Stimulated activated CD4-positive, alpha-beta T cell treated with anti-CD3 and anti-CD28 coated beads, Interleukin-12 subunit alpha, Interleukin-12 subunit beta, amount 100 ng/mL, for 4 hours (primary cell): ENCODE results near the gene SWT1.

ENCODE experiments used
- DNase-seq: peaks from one replicate; pipeline ENCODE4 v3.0.0-alpha.2; 2020

The SWT1 gene, protein sequence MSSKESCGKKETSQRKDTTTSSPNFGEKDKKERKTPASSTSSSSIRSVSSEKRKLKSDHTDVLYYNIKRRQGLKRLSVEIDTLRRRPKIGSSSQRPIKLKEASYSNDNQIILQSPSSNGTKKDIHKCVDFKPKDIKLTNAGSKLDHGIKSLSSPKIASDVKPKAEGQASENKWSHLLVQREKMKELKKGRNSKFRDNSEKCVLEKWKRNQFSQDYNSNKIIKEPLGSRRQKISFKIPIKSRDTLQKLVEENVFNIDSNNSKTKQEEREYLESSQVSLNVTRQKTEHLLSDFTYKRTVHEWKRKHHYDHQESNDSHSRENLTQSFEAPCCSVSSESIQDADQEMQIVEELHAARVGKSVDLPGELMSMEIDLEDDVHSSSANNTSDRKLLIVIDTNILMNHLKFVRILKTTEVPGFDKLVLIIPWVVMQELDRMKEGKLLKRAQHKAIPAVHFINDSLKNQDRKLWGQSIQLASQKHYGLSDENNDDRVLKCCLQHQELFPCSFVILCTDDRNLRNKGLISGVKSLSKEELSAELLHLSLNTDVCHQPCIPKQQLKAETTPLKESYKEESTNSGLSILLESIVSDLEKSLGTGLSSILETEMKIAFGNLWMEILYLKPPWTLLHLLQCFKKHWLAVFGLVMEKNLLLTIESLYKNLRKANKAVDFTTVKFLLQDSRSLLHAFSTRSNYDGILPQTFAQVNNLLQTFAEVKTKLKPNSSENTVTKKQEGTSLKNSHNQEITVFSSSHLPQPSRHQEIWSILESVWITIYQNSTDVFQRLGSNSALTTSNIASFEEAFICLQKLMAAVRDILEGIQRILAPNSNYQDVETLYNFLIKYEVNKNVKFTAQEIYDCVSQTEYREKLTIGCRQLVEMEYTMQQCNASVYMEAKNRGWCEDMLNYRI

DNA sequence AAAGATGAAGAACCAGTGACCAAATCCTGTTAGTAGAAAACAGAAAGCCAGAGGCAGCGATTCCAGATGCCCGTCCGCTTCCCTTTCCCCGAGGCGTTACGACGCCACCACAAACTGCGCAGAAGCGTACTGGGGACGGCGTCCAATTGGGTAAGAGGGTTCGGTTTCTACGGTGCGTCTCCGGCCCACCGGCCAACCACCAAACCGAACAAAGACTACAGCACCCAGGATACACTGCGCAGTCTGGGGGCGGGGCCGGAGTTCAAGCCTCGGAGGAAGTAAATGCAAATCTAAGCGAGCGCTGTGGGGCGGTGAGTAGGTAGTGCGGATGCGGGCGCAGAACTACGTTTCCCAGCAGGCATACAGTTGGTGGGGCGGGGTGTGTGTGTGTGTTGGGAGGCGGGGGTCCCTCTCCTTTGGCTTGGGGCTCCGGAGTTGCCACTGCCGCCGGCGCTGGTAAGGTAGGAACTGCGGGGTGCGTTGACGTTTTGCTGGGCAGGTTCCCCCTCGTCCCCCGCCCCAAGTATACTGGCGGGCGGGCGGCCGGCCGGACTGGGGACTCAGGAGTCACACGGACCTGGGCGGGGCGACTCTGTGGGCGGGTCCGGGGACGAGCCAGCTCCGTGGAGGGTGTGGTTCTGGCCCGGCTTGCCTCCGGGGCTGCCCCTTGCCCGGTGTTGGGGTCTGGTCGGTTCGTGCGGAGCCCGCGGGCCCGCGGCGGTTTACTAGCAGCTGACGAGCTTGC lies at the start of gene SWT1, which contains the start of gene TRMT1L:
SWT1 (plus strand) TSS at position 314 of the 745 bp plus-strand sequence. CDS start 3,675 bp downstream, outside the sequence.
TRMT1L (minus strand) TSS at position 100 of the 745 bp plus-strand sequence. CDS start 241 bp downstream, outside the sequence.
- DNase-seq = peak; percentile 96

DNA sequence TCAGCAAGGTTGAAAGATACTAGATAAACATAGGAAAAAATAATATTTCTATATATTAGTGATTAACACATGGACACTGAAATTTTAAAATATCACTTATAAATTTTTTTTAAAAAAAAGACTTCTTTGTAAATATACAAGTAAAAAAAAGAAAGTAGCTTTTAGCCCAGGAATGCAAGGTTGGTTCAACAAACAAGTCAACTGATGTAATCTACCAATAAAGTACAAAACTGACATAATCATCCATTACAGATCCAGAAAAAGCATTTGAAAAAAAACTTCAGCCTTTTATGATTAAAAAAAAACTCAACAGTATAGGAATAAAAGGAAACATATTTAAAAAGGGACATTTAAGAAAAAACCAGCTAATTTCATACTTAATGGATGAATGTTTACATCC lies 48.6 kb upstream of the SWT1 start:
- DNase-seq = no peak

DNA sequence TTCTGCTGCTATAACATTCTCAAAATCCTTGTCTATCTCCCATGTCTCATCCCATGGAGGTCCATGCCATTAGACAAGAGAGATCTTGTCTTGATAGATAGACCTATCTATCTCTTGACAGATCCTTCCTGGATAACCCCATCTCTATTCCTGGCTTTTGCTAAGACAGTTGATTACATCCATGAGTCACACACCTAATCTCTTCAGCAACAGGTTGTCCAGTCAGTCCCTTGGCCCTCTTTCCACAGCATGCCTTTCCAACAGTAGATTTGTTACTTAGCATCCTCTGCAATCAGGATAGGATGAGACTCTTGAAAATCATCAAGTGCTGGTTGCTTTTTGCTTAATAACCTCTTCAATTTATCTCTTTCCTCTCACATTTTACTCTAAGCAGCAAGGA lies 46.8 kb upstream of the SWT1 start:
- no peak for DNase-seq

DNA sequence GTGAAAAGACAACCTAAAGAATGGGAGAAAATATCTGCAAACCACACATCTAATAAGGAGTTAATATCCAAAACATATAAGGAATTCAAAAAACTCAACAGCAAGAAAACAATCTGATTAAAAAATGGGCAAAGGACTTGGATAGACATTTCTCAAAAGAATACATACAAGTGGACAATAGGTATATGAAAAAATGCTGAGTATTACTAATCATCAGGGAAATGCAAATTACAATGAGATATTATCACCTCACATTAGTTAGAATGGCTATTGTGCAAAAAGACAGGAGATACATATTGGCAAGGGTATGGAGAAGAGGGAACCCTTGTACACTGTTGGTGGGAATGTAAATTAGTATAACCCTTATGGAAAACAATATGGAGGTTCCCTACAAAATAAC lies 45.1 kb upstream of the SWT1 start:
- no peak for DNase-seq

DNA sequence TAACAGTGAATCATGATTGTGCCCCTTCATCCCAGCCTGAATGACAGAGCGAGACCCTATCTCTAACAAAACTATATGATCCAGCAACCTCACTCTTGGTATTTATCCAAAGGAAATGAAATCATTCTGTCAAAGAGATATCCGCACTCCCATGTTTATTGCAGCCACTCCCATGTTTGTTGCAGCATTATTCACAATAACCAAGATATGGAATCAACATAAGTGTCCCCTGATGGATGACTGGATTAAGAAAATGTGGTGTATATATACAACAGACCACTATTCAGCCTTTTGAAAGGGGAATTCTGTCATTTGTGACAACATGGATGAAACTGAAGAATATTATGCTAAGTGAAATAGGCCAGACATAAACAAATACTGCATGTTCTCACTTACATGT lies 44.6 kb upstream of the SWT1 start:
- no peak for DNase-seq

DNA sequence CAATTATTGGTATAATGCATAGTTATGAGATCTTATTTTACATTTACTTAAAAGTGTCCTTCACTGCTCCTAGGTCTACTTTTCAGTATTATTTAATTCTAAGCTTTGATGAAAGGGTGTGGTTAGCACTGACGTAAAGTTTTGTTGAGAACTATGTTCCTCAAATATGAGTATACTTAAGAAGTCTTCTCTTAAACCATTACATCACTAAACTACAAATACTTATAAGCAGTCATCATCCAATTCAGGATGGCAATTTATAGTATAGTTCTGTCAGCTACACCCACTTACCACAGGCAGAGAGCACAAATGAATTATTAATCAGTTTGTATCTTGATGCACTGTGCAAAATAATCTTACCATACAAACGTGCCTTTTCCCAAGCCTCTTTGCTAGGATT lies 27.3 kb upstream of the SWT1 start:
- no peak for DNase-seq

DNA sequence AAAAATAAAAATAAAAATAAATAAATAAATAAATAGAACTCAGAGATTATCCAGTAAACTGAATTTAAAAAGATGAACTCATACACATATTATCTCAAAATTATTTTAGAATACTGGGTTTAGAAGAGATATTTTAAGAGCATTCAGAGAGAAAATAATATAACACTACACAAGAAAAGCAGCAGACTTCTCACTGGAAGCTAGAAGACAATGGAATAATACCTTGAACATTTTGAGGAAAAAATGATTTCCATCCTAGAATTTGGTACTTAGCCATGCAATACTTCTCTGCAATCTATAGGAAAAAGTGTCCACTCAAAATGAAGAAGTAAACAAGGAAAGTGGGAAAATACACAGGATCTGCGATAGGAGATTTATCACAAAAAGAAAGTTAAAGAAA lies 24.4 kb upstream of the SWT1 start:
- DNase-seq = no peak

DNA sequence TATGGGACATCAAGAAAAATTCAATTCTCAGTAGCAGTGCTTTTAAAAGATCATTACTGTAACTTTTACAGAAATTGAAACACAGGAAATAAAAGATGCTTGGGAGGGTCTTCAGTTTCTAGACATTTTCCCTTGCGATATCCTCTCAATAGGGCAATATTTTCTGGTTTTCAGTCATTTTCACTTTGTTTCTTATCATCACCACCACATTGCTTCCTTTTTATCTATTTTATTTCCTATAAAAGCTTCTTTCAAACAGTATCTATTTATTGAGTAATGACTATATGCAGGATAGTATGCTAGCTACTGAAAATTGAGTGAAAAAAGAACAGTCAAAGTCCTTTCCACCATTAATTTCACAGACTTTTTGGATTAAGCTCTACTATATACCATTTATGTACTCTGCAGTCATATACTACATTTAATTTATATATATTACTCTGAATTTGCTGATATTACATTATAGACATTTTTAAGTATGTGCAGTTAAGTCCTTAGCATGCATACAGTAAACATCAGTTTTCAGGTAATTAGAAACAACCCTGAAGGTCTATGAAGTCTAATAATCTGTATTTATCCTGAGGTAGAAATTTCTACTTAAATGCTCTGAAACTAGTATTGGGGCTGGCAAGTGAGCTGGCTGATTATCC lies 18.9 kb upstream of the SWT1 start:
- DNase-seq = no peak

DNA sequence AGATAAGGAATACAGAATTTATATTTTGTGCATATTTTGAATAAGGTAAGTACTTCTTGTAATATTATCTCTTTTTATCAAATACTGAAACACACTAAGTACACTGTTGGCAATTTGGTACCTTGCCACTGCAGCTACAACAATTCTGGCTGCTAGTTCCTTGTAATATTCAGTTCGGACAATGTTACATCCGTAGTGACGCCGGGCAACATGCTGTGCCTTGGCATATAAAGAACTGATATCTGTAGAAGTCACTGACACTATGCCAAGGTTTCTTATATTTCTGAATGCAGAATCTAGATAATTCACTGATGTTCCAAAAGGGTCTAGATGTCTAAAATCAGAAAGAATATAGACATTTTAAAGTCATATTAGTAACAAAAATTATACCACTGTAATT lies 17.7 kb upstream of the SWT1 start:
- no peak for DNase-seq

DNA sequence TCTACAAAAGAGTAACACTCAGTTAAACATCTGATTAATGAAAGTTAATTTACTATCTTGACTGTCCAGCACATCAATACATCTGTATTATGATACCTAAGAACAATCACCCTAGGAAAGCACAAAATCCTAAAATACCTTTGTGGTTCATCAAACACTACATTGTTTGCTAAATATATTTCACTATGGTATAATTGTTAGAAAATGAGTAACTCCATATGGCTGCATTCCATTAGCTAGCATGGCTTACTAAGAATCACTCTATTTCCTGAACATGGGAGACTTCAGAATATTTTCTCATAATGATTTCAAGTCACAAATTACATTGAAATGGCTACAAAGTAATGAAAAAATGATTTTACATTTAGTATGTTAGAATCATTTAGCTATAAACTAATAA lies 12.7 kb upstream of the SWT1 start:
- no peak for DNase-seq

DNA sequence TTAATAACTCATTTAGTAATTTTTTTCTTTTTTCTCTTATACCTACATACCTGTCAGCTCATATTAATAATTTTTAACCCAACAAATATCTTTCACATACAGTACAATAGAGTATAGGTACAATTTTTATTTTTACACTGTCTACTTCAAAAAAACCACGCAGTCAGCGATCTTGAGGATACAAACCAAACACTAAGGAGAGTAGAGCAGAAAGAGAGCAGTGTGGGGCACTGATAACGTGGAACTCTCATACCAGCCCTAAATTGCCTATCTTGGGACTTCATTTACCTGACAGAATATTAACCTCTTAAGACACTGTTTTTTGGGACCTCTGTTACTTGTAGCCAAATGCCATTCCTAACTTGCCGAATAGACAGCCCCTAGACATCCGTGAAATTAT lies 5.8 kb upstream of the SWT1 start:
- DNase-seq = no peak

DNA sequence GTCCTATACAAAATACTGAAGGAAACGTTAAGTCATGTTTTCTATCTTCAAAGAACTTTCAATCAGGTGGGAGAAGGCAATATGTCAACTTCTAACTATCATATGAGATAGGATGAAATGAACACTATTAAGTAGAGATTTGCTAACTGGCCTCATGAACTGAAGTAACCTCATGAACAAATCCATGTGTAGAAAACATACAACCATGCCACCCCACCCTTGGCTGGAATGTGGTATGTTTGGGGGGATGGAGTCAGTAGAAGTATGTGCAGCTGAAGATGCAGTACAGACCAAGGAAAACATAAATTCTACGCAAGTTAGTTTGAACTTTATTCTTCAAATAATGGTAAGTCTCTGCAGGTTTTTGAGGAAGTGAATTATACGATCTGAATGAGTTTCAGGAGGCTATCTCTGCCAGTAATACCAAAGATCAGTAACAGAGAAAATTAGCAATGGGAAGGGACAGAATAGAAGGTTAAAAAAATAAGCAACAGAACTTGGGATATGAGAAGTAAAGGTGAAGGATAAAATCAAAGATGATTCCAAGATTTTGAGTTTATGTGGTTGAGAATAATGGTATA lies 4.7 kb upstream of the SWT1 start:
- no peak for DNase-seq

DNA sequence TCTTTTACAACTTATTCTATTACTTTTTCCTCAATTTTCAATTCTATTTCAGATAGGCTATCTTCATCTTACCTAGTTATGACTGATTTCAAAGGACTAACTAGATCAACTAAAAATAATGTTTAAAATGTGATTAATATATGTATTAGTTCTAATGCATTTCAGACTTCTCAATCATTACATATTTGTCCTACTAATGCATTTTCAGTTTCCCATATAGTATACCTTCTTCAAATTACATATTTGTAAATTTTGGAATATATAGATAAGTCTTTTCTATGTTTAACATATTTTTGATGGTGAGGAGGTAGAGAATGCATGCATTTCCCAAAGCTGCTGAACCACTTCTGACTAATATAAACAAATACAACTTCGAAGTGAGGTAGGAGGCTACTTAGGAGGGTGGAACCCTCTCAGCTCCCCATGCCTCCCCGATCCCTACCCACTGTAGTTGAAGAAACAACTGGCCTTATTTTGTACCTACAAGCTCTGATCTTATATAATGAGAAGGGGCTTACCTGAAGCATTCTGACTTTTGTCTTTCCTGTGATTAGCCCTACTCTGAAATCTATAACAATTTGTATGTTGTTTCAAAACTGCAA lies 2.0 kb upstream of the SWT1 start:
- no peak for DNase-seq

DNA sequence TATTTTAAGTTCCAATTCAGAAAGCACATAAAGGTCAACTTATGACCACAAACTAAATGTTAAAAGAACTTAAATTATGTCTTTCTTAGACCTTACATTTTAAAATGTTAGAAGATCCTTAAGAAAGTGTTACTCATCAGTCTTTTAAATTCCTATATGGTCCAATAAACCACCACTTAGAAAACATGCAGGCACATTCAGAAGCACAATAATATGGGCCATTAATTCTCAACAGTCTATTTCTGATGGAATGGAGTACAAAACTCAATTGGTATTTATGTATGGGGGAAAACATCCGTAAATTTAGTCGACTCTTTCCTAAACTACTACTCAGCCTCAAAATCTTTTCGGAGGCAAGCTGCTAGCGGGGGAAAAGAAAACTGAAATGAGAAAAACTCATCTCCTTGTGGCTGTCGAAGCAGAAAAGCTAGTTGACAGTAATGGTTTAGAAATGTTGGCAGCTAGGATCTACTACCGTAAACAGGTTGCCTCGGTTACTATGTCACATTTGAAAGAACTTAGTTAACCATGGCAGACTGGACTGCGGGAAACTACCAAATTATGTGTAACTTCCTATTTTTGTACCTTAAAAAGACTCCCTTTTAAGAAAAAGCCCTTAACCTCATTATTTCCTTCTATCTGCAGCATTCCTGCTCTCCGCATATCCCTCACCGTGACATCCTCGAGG lies 1.2 kb upstream of the SWT1 start:
- DNase-seq = no peak

DNA sequence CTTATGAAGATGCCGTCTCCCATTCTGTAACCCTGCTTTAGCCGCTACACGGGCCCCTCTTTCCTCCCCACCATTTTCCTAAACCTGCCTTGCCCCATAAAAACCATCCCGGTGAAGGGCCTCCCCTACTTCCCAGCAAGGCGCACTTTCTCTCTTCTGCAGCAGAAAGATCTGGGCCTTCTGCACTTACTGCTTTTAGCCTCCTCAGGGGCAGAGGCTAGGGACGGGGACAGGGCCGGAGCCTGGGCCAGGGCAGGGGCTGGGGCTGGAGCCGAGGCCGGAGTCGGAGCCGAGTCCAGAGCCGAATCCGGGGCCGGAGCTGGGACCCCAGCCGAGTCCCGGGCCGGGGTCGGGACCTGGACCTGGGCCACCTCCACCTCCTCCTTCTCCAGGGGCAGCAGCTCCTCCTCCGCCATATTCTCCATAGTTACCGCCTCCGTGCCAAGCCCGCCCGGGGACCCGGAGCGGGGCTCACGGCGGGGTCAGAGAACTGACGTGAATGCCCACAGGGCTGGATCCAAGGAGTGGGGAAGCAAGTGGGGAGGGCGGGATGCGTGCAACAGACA lies 596 bp upstream of the SWT1 start:
- DNase-seq = no peak

DNA sequence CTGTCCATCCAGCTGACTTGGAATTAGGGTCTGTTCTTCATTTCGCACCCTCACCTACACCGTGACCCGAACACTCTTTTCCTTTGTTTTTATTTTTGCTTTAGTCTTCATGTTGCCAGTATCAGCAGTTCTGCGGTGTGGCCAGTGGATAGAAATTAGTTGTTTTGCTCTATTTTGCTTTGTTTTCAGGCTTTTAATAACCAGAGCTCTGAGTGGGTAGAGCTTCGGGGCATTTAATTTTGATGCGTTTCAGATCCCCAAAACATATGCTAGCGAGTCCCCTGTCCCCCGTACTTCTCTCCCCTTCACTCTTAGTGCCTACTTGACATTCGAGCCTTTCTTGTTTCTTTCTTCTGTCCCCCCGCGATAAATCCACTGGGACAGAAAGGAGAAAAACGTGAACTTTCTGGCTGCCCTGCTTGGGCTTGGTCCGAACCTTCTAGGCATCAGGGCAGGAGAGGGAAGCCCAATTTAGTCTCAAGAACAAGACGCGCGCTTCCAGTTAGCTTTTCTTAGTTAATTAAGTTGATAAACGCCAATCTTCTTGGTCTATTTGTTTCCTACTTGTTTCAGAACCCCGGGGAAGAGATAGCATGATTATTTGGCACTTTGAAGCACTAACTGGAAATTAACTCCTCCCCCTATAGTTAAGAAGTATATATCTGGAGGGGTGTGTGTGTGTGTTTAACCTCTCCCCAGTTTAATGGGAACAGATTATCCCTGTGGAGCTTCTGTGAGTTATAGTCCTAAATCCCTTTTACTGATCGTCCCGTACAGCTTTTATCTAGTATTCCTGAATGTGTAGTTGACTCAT lies 839 bp downstream of the SWT1 start:
- DNase-seq = no peak

DNA sequence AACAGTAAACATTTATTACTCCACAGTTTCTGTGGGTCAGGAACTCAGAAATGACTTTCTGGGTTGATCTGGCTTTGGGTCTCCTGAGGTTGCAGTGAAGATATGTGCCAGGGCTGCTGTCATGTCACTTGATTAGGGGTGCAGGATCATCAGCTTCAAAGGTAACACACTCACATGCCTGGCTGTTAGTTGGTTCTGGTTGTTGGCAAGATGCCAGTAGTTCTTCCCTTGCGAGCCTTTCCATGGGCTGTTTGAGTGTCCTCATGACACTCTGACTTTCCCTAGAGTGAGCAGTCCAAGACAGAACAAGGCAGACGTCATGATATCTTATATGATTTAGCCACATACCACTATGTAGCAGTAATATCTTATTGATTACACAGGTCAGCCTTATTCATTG lies 1.8 kb downstream of the SWT1 start:
- DNase-seq = no peak

DNA sequence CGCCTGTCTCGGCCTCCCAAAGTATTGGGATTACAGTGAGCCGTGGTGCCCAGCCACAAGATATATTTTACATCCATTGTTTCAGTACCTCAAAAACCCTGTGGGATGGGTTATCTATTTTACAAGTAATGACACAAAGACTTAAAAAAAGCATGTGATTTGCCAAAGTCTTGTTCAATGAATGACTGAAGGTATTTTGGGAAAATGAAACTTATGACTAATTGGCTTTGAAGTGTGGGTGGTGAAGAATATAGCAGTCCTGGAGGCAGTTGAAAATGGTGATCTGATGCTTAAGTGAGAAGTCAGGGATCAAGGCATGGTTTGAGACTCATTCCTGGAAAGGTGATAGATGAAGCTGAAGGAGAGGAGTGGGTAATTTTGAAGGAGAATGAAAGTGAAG lies 3.0 kb downstream of the SWT1 start:
- DNase-seq = no peak

DNA sequence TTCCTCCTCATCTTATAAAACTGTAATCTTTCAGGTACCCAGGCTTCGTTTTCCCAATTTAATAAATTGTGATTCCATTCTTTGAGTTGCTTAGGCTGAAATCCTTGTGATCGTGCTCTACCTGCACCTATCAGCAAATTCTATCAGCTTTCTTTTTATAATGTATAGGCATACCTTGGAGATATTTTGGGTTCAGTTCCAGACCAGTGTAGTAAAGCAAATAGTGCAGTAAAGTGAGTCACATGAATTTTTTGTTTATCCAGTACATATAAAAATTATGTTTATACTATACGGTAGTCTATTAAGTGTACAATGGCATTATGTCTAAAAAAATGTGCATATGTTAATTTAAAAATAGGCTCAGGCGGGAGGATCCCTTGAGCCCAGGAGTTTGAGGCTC lies 5.5 kb downstream of the SWT1 start:
- no peak for DNase-seq

DNA sequence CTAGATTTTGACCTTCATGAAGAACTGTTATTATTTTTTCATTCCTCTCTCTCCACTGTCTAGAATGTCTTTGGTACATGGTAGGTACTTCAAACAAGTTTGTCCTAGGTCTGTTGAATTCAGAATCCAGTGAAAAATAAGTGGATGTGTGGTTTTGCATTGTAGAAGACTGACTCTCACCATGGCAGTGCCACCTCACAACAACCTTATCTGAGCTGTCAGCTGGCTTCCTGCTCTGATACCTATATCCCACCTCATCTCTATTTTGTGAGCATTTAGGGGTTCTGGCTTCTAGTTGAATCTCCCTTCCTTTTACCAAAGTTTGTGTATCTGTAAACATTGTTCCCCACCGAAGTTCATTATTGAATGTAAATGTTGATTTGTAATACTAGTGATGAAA lies 9.1 kb downstream of the SWT1 start:
- no peak for DNase-seq
